SU-DHL-6 (cell line): Measurements from ENCODE around the gene NKX1-2.

ENCODE experiments used
- H2AFZ ChIP-seq: fragments of 200-600 bp; sonication (generic); 2 replicates; pipeline ENCODE4 v1.6.1; 2014; ENCODE audit warnings: low read depth, mild to moderate bottlenecking, moderate library complexity, mixed read lengths, antibody characterized with exemption, low read length; ENCODE audit not compliant: severe bottlenecking
- H3F3A ChIP-seq: fragments of 200-600 bp; shearing (Covaris generic); 2 replicates; pipeline ENCODE4 v1.6.0; 2016; ENCODE audit warnings: antibody characterized with exemption, mild to moderate bottlenecking; ENCODE audit not compliant: insufficient read depth
- H3K27ac ChIP-seq: fragments of 200-600 bp; sonication (generic); 2 replicates; pipeline ENCODE4 v1.5.1; 2016; ENCODE audit warnings: low read depth, mild to moderate bottlenecking, low read length, moderate library complexity, mixed read lengths
- H3K27me3 ChIP-seq: fragments of 200-600 bp; sonication (generic), shearing (Covaris generic); 2 replicates; pipeline ENCODE4 v1.6.0; 2014; ENCODE audit warnings: mild to moderate bottlenecking, low read length
- H3K36me3 ChIP-seq: fragments of 200-600 bp; sonication (generic); 2 replicates; pipeline ENCODE4 v1.6.1; 2014; ENCODE audit warnings: mild to moderate bottlenecking, low read length, mixed read lengths
- H3K4me2 ChIP-seq: fragments of 300-600, 200-600 bp; shearing (Covaris generic), sonication (generic); 2 replicates; pipeline ENCODE4 v1.6.0; 2014; ENCODE audit warnings: low read length, low read depth, mild to moderate bottlenecking; ENCODE audit not compliant: poor library complexity, severe bottlenecking
- H3K4me3 ChIP-seq: fragments of 200-600 bp; sonication (generic); 2 replicates; pipeline ENCODE4 v1.5.1; 2014; ENCODE audit warnings: antibody characterized with exemption, low read length, mild to moderate bottlenecking, mixed read lengths; ENCODE audit not compliant: insufficient read depth, poor library complexity, severe bottlenecking
- H3K79me2 ChIP-seq: fragments of 200-600 bp; sonication (generic); 2 replicates; pipeline ENCODE4 v1.6.1; 2014; ENCODE audit warnings: mild to moderate bottlenecking, low read length, moderate library complexity; ENCODE audit not compliant: insufficient read depth
- H3K9ac ChIP-seq: fragments of 200-600 bp; sonication (generic); 2 replicates; pipeline ENCODE4 v1.7.0; 2014; ENCODE audit warnings: mild to moderate bottlenecking, low read length
- H3K9me2 ChIP-seq: fragments of 200-600 bp; sonication (generic); replicated peaks from 2 replicates; pipeline ENCODE4 v1.6.1; 2014; ENCODE audit warnings: low read length; ENCODE audit not compliant: insufficient read depth
- H3K9me3 ChIP-seq: fragments of 200-600 bp; sonication (generic); 2 replicates; pipeline ENCODE4 v1.6.1; 2014; ENCODE audit warnings: low read length, mixed read lengths; ENCODE audit not compliant: insufficient read depth
- H4K20me1 ChIP-seq: fragments of 200-600 bp; sonication (generic); 2 replicates; pipeline ENCODE4 v1.6.1; 2014; ENCODE audit warnings: low read depth, mild to moderate bottlenecking, antibody characterized with exemption, low read length, moderate library complexity, mixed read lengths
- CTCF ChIP-seq: fragments of 200-600 bp; sonication (generic); IDR thresholded peaks from one replicate; pipeline ENCODE4 v1.5.1; 2017; ENCODE audit warnings: antibody characterized with exemption, mild to moderate bottlenecking, low read length, moderate library complexity; ENCODE audit not compliant: insufficient read depth, poor library complexity, severe bottlenecking
- EZH2phosphoT487 ChIP-seq: fragments of 200-600 bp; sonication (generic), shearing (Covaris generic); conservative IDR thresholded peaks from 2 replicates; pipeline ENCODE4 v1.6.1; 2018; ENCODE audit warnings: mild to moderate bottlenecking, antibody characterized with exemption, low read length, moderate library complexity, mixed read lengths

The NKX1-2 gene

DNA sequence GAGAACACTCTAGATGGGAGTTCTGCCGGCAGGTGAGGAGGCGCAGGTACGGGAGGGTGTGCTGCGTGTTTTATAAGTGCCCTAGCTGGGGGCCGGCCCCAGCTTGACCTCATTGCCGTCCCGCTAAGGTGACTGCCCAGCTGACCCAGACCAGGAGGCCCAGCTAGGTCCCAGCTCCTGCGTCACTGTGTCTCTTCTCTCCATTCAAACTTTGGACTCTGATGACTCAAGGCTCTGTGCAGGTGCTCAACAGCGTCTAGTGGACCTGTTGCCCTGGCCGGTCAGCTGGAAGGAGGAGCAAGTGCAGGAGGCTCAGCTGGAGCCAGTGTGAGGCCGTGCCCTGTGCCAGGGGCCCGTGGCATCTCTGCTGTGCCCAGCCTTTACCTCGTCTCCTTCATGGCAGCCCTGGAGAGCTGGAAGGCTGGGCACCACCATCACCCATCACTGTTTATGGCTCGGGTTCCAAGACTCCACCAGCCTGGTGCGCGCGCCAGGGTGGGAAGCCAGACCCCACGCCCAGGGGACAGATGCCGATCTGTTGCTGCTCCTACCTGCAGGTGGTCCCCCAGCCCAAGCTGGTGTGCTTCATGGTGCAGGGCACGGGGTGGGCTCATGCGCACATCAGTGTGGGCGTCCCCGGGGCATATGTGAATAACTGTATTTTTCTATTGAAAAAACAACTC, 26.3 kb upstream of the NKX1-2 start:
- no peak overlapping the region for H3K4me3 ChIP-seq
- H3K36me3 ChIP-seq: no peaks in the 10 kb centered on the region
- no peaks in the 10 kb centered on the region for H3K79me2 ChIP-seq
- no peaks in the 10 kb centered on the region for H3K27me3 ChIP-seq
- TF ChIP-seq EZH2phosphoT487 (no peak), CTCF (no peak)
- no peaks in the 10 kb centered on the region for H3F3A ChIP-seq
- H2AFZ ChIP-seq: no peak overlapping the region
- no peak overlapping the region for H3K27ac ChIP-seq
- no peak overlapping the region for H3K9ac ChIP-seq
- no peaks in the 10 kb centered on the region for H3K9me2 ChIP-seq
- no peaks in the 10 kb centered on the region for H3K9me3 ChIP-seq
- H3K4me2 ChIP-seq: no peak overlapping the region
- H4K20me1 ChIP-seq: no peaks in the 10 kb centered on the region

GRCh38 chr10:124474514-124475070, 24.8 kb upstream of the NKX1-2 start:
- Histone ChIP-seq H3F3A (no peaks in the 10 kb centered on the region), H3K27me3 (no peaks in the 10 kb centered on the region), H3K79me2 (no peaks in the 10 kb centered on the region), H3K4me3 (no peak overlapping the region), H3K4me2 (no peak overlapping the region), H3K9me2 (no peaks in the 10 kb centered on the region), H2AFZ (no peak overlapping the region), H3K9me3 (no peaks in the 10 kb centered on the region), H3K36me3 (no peaks in the 10 kb centered on the region), H3K27ac (no peak overlapping the region), H4K20me1 (no peaks in the 10 kb centered on the region), H3K9ac (no peak overlapping the region)
- TF ChIP-seq EZH2phosphoT487 (no peak), CTCF (no peak)

DNA sequence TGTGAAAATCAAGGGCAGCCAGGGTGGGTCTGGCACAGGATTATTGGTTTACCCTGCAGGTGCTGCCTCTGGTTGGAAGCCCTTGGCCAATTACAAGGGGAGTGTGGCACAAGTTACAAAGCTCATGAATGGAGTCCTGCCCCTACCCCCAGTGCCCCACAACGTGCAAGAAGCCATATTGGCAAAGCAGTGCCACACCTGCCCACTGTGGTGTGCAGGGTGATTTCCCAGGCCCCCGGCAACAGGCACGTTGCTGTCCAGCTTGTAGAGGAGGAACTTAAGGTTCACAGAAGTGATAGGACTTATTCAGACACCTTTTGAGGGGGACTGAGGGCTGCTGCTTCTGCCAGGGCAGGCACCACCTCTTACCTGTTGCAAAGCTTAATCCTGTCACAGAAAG, 23.2 kb upstream of the NKX1-2 start:
- Histone ChIP-seq H3K4me3 (no peak overlapping the region), H3K9me2 (no peaks in the 10 kb centered on the region), H3F3A (no peaks in the 10 kb centered on the region), H3K9me3 (no peaks in the 10 kb centered on the region), H3K9ac (no peak overlapping the region), H2AFZ (no peak overlapping the region), H3K27ac (no peak overlapping the region), H3K27me3 (no peaks in the 10 kb centered on the region), H3K4me2 (no peak overlapping the region), H4K20me1 (no peaks in the 10 kb centered on the region), H3K36me3 (no peaks in the 10 kb centered on the region), H3K79me2 (no peaks in the 10 kb centered on the region)
- TF ChIP-seq CTCF (no peak), EZH2phosphoT487 (no peak)
